Measurements from ENCODE around the gene CNOT6L.

DNA sequence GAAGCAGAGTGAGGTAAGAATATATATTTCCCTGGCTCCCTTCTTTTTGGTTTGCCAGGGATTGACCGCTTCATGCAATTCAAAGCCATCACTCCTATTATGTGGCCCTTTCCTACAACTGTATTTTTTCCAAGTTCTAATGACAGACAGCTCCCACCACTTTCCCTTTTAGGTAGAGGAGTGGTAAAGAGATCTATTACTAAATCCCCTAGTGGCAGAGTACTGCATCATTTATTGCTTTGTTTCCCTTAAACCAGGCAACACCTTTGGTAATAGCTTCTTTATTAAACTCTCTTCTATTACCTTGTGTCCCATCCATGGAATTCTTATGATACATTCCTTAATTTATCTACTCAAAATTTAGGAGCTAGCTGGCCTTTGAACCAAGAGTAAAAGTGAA, 90.7 kb downstream of the CNOT6L start:
- TF ChIP-seq, protein P1, sequence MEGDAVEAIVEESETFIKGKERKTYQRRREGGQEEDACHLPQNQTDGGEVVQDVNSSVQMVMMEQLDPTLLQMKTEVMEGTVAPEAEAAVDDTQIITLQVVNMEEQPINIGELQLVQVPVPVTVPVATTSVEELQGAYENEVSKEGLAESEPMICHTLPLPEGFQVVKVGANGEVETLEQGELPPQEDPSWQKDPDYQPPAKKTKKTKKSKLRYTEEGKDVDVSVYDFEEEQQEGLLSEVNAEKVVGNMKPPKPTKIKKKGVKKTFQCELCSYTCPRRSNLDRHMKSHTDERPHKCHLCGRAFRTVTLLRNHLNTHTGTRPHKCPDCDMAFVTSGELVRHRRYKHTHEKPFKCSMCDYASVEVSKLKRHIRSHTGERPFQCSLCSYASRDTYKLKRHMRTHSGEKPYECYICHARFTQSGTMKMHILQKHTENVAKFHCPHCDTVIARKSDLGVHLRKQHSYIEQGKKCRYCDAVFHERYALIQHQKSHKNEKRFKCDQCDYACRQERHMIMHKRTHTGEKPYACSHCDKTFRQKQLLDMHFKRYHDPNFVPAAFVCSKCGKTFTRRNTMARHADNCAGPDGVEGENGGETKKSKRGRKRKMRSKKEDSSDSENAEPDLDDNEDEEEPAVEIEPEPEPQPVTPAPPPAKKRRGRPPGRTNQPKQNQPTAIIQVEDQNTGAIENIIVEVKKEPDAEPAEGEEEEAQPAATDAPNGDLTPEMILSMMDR (IDR thresholded peaks at IDR 0.05) = no peak
- no peak for TF ChIP-seq POLR2A (IDR thresholded peaks at IDR 0.05)
